ENCODE results near the gene MRGPRF.

DNA sequence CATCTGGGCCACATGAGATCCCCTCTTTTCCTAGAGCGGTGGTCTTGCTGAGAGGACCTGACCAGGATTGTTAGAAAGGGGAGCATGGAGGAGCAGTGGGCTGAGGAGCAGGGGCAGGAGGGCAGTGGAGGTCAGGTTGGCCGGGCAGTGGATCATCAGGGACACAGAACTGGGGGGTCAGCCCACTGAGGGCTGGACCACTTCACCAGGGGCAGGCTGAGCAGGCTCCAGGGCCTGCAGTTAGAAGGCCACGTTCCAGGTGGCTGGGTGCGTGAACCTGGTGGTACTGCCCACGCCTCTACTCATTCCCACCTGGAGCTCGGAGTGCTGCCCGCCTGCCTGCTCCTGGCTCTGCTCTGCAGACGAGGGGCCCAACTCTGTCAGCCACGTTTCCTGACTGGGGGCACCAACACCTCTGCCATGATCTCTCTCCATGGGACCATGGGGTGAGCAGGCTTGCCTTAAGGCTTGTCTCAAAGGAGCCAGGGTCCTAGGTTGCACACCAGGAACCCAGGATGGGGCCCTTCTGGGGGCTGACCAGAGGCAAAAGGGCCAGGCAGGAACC lies 9.7 kb downstream of the MRGPRF start:
- TF ChIP-seq POLR2AphosphoS5 (IDR thresholded peaks at IDR 0.05; ENCODE audit: low read depth, low read length) (no peak), POLR2A (IDR thresholded peaks at IDR 0.05; ENCODE audit: low read depth, low read length) (no peak), TAF1 (IDR thresholded peaks at IDR 0.05; ENCODE audit: low read depth, low read length) (no peak), PAX5 (IDR thresholded peaks at IDR 0.05; ENCODE audit: insufficient read depth, low read length, severe bottlenecking) (no peak), SPI1 (IDR thresholded peaks at IDR 0.05; ENCODE audit: low read depth, low read length) (no peak)
